GM21526 (cell line): ENCODE data around the gene PF4V1.

Experiments used
- ATAC-seq: cut with Tn5 transposase; IDR thresholded peaks from one replicate; pipeline ENCODE4 v1.9.1; 2021; ENCODE audit warnings: moderate library complexity; ENCODE audit not compliant: unreplicated experiment, low FRiP score

PF4V1 gene

GRCh38 chr4:73902038-73902637, 49.0 kb downstream of the PF4V1 start:
- ATAC-seq = no peak

GRCh38 chr4:73902817-73903547, 49.9 kb downstream of the PF4V1 start:
- no peak for ATAC-seq
